Gastrocnemius medialis (tissue), 4 donors: ENCODE results near the gene MACROD1.

Experiments
- CTCF ChIP-seq, 5 experiments: fragments of 450-650 bp in 3 of 5; fragments of 200-600 bp in 2 of 5; sonication (generic) in 2 of 5; IDR thresholded peaks in 4 of 5; conservative IDR thresholded peaks in 1 of 5; 1 replicate in 4 of 5; 2 replicates in 1 of 5; pipeline ENCODE4 v1.5.1; 2016 to 2019; ENCODE audit warnings: antibody characterized with exemption in 5 of 5, mild to moderate bottlenecking in 3 of 5, moderate library complexity in 3 of 5
- POLR2A ChIP-seq, 2 donors: fragments of 450-650 bp; IDR thresholded peaks; one replicate each; pipeline ENCODE4 v1.6.1; 2017; ENCODE audit warnings: antibody characterized with exemption in 2 of 2, mild to moderate bottlenecking in 2 of 2, moderate library complexity in 2 of 2

GRCh38 chr11:64095273-64095817 is 70.6 kb downstream of the MACROD1 start:
- no peak for TF ChIP-seq POLR2A (IDR thresholded peaks at IDR 0.05)
- no peak for TF ChIP-seq CTCF (IDR thresholded peaks at IDR 0.05 in 4 of 5, conservative IDR thresholded peaks at IDR 0.05 in 1 of 5)
